HG03045 (cell line): ENCODE measurements around the gene C16orf54.
"Not testable (repeated sequence)": the region's sequence is repeated elsewhere in the genome, so short reads cannot be mapped to it uniquely, and the experiment has no call there.

Experiments
- ATAC-seq: cut with Tn5 transposase; IDR thresholded peaks from one replicate; pipeline ENCODE4 v1.9.1; 2021; ENCODE audit warnings: mild to moderate bottlenecking, moderate library complexity; ENCODE audit not compliant: unreplicated experiment

C16orf54 gene

DNA sequence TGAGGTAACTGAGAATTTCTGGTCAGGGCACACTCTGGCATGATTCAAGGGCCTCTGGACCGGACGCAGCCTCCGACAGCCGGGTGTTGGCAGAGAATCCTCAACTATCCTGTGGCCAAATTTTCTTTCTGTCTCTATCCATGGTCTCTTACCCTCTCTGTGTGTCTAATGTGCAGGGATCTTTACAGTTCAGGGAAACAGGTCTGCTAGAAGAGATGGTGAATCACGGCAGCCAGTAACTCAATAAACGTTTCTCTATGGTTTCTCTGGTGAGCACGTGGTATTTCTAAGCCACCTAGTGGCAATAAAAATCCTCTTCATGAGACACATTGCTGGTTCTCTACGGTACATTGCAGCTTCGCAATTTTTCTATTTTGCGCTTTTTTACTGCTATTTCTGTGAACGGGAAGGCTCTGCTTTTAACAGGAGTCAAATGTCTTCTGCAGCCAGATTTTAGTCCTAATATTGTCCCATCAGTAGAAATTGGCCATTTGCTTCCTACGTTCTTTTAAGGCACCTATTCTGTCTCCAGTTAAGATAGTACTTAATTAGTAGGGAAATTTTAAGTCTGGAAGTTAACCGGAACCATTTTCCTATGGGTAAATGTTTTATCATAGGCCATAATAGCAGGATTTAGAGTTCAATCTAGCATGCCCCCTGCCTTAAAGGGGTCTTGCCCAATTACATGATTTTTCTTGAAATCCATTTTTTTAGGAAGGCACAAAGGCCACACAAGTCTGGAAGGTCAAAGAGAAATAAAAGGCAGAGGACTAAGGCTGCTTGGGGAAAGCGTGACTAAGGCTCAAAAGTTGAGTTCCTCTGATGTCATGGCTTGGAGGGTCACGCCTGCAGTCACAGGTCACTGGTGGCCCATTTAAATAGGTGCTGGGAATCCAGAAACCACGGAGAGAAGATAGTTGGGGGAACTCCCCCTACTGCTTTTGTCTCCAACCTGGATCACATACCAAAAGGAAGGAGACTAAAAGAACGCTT lies 35.3 kb downstream of the C16orf54 start:
- ATAC-seq: no peak

DNA sequence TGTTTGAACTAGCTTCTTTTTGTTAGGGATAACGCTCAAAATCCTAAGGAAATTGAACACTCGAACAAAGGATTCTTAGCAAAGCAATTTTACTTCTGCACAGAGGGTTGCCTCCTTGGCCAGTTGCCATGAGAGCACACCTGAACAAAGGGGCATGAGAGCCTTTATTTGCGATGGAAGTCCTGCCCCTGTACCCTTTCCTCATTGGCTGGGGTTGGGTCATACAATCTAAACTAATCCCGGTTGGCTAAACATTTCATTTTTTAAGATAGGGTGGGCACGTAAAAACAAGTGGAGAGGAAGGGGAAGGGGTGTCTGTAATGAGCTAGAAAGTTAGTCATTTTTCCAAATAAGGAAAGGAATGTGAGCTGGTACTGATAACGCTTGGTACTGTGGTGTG lies 36.1 kb downstream of the C16orf54 start:
- not testable (repeated sequence) for ATAC-seq

DNA sequence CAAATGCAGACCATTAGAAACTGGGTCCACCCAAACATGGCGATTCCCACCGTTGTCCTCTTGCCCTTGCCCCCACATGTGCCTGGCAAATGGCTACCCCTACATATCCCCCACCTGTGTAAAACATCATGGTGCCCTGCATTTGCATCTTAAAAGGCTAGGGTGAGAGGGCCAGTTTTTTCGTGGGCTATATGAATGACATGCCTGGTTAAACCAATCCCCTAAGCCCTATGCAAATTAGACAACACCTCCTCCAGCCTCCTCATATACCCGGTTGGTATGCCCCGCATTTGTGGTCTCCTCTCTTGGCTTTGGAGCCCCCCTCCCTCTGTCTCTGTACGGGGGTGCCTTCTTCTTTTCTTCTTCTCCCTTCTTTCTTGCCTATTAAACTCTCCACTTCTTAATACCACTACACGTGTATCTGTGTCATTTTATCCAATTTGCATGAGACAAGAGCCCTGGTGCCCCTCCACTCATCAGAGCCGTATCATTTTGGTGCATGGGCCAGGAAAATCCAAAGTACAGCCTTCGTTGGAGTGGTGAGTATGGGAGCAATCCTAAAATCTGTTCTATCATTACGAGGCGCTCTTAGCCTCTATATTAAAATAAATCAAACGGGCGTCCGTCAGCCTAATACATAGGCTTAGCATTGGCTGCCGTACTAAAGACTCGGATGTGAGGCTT lies 36.7 kb downstream of the C16orf54 start:
- ATAC-seq: no peak

DNA sequence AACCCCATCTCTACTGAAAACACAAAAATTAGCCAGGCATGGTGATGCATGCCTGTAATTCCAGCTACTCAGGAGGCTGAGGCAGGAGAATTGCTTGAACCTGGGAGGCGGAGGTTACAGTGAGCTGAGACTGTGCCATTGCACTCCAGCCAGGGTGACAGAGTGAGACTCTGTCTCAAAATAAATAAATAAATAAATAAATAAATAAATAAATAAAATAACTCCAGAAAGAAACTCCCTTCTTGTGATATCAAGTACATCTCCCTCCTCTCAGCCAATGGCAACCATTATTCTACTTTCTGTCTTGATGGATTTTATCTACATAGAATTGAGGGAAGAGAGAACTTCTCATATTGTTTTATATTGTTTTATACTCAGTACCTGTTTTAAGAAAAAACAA lies 38.6 kb downstream of the C16orf54 start:
- ATAC-seq: not testable (repeated sequence)

DNA sequence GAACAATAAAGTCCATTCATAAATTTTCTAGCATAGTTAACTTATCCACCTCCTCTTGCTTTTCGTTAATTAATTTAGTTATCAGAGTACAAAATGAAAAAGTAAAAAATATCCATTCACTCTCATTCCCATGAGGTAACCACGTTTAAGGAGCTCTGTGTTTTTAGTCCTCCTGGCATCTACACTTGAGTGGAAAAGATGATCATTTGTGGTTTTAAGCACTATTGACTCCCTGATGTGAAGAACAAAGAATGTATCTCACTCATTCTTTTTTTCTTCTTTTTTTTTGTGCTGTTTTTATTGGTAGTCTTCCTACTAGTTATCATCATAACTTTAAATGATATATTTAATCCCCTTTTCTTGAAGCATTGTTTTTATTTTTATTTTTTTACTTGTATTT lies 40.8 kb downstream of the C16orf54 start:
- ATAC-seq: no peak

DNA sequence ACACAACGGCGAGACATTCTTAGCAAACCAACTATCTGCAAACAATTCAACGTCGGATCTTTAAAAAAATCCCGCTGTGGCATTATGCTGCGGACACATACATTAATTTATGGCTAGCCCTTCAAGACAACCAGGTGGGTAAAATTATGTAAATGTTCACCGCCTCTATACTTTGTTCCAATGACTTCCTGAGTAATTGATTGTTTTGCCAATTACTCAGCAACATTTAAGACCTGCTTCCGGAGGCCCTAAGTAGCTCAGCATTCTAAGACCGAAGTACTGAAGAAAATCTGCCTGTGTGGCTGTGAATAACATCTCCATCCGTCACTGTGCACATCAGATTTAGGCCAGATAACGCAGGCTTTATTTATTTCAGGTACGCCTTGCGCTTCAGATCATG lies 43.5 kb downstream of the C16orf54 start:
- ATAC-seq: peak; percentile 29

DNA sequence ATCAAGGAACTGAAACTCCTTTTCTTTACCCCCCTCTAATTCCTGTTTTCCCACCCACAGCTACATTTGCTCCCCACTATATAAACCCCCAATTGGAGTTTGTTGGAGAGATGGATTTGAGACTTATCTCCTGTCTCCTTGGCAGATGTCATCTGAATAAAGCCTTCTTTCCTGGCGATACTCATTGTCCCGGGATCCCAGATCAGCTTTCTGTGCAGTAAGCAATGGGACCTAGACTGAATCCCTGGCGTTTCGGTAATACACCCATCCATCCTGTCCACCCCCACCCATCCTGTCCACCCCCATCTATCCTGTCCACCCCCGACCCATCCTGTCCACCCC lies 44.6 kb downstream of the C16orf54 start:
- no peak for ATAC-seq

DNA sequence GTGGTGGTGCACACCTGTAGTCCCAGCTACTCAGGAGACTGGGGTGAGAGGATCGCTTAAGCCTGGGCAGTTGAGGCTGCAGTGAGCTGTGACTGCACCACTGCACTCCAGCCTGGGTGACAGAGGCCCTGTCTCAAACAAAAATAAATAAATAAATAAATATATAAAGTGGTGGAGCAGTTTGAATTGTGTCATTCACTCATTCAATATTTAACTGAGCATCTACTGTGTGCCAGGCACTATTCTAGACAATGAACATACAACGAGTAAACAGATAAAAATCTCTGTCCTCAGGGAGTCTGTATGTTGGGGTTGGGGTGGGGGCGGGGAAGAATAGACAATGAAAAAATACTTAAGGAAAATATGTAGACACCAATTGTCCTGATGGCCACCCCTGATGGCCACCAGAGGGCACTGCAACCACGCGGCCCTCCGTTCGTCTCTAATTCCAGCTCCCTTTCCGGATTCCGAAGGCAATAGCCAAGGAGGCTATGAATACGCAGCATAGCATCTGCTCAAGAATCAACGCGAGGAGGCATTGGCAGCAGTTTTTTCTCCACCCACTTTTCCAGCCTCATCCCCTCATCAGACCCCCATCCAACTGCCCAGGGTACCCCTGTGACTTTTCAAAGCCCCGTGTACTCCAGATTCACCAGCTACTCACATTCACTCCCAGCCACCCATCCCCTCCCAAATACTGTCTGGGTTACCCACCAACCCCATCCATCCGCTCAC lies 45.4 kb downstream of the C16orf54 start:
- ATAC-seq: no peak

DNA sequence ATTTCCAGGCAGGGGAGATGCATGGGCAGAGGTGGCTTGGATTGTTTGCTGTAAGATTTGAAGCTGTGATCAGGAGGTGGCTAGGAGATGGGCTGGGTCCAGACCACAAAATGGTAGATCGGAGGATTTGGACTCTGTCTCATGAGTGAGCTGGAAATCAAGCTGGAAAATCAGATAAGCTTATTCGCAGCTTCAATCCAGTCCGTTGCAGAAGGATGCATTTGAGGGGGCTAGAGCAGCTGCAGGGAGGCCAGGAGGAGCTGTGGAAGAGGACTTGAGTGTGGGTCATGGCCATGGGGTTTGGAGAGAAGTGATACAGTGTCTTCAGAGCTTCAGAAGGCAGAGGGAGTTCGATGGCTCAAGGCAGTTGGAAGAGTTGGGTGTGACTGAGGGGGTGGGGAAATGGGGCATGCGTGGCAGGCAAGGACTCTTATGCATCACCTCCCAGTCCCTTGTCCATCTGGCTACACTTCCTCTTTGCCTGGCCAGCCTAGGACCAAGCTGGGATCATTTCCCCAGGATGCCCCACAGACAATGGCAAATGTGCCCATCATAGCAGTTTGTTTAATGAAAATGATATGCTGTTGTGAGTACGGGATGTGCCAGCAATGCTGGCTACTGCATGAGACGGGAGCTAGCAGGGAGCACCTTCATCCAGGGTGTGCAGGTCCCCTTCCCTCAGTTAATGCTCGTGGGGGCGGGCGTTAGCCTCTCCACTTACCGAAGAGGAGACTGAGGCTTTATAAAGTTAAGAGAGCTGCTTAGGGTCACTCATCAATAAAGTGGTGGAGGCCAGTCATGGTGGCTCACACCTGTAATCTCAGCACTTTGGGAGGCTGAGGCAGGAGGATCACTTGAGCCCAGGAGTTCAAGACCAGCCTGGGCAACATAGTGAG lies 46.2 kb downstream of the C16orf54 start:
- no peak for ATAC-seq

DNA sequence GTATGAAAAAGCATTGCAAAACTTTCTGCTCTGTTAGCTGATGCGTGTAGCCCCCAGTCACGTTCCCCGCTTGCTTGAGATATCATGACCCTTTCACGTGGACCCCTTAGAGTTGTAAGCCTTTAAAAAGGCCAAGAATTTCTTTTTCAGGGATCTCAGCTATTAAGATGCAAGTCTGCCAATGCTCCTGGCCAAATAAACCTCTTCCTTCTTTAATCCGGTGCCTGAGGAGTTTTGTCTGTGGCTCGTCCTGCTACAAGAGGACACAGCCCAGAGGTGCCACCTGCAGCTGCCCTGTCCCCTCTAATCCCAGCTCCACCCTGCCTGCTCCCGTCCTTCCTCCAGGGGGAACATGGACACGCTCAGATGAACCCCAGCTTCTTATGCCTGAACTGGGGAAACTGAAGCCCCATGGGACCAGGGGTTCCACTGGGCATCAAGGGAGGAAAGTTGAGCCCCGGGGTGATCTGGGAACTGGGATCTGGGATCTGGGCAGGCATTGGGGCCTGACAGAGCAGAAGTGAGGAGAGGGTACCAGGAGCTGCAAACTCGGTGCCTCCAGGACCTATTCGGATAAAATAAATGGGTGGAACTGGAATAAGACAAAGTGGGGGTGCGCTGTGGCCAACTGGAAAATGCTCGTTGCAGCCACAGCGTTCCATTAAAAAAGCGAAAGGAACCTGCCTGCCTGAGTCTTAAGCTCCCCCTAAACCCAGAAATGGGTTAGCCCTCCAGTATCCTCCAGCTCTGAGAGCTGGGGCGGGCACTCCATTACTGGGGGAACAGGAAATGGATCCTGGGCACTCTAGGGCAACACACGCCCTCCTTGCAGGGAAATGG lies 47.1 kb downstream of the C16orf54 start:
- ATAC-seq: no peak

DNA sequence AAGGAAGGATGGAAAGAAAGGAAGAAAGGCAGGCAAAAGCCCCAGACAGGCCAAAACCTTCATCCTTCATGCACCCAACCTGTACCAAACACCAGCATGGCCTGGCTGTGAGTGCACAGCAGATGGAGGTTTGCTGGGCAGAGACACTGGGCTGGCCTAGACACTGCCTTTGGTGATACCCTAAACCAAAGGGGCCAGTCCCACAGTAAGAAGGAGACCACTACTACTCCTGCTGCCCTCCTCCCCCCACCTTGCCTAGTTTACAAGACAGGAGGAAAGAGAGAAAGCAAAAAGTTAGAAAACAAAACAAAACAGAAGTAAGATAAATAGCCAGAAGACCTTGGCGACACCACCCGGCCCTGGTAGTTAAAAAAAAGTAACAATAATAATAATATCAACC lies 47.7 kb downstream of the C16orf54 start:
- no peak for ATAC-seq

DNA sequence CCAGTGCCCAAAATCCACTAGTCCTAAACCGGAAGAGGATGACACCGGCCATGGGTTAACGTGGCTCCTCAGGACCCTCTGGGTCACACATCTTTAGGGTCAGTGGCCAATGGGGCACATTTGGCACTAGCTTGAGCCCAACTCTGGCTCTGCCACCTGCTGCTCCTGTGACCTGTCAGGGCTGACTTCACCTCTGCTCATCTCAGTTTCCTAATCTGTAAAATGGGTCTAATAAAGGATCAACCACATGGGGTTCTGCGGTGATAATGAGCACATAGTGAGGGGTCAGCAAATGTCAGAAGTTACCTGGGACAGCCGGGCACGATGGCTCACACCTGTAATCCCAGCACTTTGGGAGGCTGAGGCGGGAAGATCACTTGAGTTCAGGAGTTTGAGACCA lies 48.4 kb downstream of the C16orf54 start:
- no peak for ATAC-seq

DNA sequence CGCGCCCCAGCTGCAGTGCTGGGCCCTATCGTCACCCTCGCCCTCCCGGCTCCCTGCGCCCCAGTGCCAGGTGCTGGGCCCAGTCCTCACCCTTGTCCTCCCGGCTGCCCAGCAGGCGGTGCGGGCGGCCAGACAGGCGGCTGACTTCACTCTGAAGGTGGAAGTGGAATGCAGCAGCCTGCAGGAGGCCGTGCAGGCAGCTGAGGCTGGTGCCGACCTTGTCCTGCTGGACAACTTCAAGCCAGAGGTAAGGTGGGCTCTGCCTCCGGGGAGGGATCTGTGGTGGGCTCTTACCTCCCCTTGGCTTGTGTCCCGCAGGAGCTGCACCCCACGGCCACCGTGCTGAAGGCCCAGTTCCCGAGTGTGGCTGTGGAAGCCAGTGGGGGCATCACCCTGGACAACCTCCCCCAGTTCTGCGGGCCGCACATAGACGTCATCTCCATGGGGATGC lies 48.9 kb downstream of the C16orf54 start:
- no peak for ATAC-seq

DNA sequence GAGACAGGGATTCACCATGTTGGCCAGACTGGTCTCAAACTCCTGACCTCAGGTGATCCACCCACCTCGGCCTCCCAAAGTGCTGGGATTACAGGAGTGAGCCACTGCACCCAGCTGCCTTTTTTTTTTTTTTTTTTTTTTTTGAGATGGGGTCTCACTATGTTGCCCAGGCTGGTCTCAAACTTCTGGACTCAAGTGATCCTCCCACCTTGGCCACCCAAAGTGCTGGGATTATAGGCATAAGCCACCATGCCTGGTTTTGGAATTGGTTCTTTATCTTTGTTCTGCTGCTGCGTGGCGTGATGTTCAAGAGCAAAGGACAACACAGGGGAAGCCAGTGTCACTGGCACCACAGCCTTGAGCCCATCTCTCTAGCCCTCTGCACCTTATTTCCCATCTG lies 50.1 kb downstream of the C16orf54 start:
- not testable (repeated sequence) for ATAC-seq

DNA sequence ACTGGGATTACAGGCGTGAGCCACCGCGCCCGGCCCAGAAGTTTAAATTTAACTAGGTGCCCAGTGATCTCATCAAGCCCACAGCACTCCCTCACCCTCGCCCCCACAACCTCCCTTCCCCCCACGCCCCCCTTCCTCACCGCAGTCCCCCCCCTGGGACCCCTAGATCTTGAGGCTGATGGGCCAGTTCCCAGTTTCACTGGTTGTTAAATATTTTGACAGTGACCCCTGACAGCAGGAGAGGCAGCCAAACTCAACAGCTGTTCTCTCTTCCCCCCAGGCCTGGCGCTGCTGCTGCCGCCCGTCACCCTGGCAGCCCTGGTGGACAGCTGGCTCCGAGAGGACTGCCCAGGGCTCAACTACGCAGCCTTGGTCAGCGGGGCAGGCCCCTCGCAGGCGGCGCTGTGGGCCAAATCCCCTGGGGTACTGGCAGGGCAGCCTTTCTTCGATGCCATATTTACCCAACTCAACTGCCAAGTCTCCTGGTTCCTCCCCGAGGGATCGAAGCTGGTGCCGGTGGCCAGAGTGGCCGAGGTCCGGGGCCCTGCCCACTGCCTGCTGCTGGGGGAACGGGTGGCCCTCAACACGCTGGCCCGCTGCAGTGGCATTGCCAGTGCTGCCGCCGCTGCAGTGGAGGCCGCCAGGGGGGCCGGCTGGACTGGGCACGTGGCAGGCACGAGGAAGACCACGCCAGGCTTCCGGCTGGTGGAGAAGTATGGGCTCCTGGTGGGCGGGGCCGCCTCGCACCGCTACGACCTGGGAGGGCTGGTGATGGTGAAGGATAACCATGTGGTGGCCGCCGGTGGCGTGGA lies 51.2 kb downstream of the C16orf54 start:
- no peak for ATAC-seq

DNA sequence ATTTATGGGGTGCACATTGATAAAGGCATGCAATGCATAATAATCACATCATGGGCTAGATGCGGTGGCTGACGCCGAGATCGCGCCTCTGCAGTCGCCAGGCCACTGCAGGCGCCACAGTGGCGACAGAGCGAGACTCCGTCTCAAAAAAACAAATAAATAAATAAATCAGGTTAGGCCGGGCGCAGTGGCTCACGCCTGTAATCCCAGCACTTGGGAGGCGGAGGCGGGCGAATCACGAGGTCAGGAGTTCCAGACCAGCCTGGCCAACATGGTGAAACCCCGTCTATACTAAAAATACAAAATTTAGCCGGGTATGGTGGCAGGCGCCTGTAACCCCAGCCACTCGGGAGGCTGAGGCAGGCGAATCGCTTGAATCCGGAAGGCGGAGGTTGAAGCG lies 53.2 kb downstream of the C16orf54 start:
- ATAC-seq: not testable (repeated sequence)
